Activated naive CD8-positive, alpha-beta T cell treated with anti-CD3 and anti-CD28 coated beads for 36 hours (primary cell): ENCODE results near the gene PAX3. TPM values are rescaled to one million over a fixed set of nuclear protein-coding genes. Genes with fewer than 3 reads are reported as not detected.

Source experiments
- DNase-seq: peaks from one replicate; pipeline ENCODE4 v3.0.0; 2021
- H3K27ac Mint-ChIP-seq: one replicate; pipeline ENCODE4 v1.8.0; 2022; ENCODE audit warnings: mild to moderate bottlenecking, moderate library complexity, mixed read lengths
- H3K27me3 Mint-ChIP-seq: one replicate; pipeline ENCODE4 v1.8.0; 2022; ENCODE audit warnings: mild to moderate bottlenecking, mixed read lengths
- H3K36me3 Mint-ChIP-seq: one replicate; pipeline ENCODE4 v1.8.0; 2021; ENCODE audit warnings: mild to moderate bottlenecking, mixed read lengths
- H3K4me1 Mint-ChIP-seq: one replicate; pipeline ENCODE4 v1.8.0; 2021; ENCODE audit warnings: mixed read lengths
- H3K4me3 Mint-ChIP-seq: one replicate; pipeline ENCODE4 v1.8.0; 2022; ENCODE audit warnings: mild to moderate bottlenecking, moderate library complexity, mixed read lengths
- H3K9me3 Mint-ChIP-seq: one replicate; pipeline ENCODE4 v1.8.0; 2022; ENCODE audit warnings: mixed read lengths
- total RNA-seq, 2 experiments: library from RNA; stranded (reverse); gene quantifications; one replicate each; pipeline ENCODE4 v1.2.3, GENCODE V29; 2021

The PAX3 gene
- total RNA-seq, 2 experiments from 2014 or later, result not detected

DNA sequence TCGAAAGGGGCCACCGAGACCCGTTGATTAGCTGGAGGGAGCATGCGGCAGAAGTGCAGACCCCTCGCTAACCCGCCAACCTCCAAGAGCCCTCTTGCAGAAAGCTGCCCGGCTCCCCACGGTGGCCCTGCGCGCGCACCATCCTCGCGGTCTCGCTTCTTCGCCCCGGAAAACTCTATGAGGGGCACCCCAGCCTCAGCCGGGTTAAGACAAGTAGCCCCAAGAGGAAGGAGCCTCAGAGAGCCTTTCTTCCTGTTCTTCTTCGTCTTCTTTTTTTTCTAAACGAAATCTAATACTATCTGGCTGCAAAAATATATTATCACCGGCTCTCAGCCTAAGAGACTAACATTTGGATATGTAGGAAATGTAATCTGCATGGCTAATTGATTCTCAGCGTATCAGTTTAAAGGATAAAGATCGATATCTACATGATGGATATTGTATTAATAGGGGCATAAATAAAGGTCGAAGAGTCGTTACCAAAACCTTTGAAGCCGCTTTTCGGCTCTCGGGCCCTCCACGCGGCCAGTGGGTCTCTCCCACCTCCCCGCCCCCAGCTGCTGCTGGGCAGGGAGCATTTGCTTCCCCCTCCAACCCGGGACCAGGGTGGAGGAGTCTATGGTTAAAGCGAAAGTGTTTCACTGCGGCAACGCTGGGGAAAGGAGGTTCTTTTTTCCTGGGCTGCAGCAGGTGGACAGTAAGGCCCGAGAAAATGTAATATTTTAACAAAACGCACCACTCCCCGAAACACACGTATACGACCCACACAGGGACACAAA, 6.1 kb upstream of the PAX3 start:
- H3K4me3 Mint-ChIP-seq, result peak overlapping the region; percentile 72
- H3K36me3 Mint-ChIP-seq, result peaks cover 9% of the 10 kb centered on the region
- H3K4me1 Mint-ChIP-seq, result peaks cover 23% of the 10 kb centered on the region
- peaks cover 100% of the 10 kb centered on the region for H3K27me3 Mint-ChIP-seq
- no peak for DNase-seq
- peaks cover 12% of the 10 kb centered on the region for H3K9me3 Mint-ChIP-seq
- H3K27ac Mint-ChIP-seq, result no peak overlapping the region

DNA sequence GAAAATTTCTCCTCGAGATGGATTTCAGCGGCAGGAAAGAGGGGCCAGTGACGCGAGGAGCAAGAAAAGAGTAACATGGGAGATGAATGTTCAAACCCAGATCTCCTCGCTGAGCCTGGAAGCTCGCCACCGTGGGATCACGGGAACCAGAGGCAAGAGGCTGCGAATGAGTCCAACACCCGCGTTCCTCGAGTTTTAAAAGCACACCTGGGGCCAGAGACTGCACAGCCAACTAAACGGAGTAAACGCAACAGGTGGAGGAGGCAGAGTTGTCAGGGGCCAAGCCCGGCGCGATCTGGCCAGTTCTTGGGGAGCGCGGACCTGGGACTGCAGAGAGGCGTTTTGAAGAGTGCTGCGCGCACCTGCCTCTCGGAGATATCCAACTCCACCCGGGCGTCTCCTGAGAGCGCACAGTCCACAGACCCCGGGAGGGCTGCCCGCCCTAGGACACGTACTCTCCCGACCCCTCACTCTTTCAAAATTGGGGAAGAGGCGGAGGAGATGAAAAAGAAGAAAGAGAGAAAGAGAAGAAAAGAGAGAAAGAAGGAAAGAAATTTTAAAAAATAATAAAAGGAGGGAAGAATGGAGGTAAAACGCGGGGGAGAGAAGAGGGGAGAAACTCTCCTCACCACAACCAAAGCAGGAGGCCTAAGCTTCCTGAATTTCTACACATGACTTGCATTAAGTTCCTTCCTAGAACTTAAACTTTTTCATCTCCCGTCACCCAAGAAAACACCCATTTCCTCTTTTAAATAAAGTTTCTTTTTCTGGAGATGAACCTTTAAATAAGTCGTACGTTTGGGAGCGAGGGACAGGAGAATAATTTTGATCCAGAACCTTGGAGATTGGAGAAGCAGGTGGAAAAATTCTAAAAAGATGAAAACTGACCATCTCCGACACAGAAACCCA, 5.3 kb upstream of the PAX3 start:
- DNase-seq, result no peak
- Mint-ChIP-seq H3K36me3 (peaks cover 11% of the 10 kb centered on the region), H3K27me3 (peaks cover 100% of the 10 kb centered on the region), H3K4me1 (peaks cover 23% of the 10 kb centered on the region), H3K9me3 (peaks cover 15% of the 10 kb centered on the region), H3K4me3 (no peak overlapping the region), H3K27ac (no peak overlapping the region)

DNA sequence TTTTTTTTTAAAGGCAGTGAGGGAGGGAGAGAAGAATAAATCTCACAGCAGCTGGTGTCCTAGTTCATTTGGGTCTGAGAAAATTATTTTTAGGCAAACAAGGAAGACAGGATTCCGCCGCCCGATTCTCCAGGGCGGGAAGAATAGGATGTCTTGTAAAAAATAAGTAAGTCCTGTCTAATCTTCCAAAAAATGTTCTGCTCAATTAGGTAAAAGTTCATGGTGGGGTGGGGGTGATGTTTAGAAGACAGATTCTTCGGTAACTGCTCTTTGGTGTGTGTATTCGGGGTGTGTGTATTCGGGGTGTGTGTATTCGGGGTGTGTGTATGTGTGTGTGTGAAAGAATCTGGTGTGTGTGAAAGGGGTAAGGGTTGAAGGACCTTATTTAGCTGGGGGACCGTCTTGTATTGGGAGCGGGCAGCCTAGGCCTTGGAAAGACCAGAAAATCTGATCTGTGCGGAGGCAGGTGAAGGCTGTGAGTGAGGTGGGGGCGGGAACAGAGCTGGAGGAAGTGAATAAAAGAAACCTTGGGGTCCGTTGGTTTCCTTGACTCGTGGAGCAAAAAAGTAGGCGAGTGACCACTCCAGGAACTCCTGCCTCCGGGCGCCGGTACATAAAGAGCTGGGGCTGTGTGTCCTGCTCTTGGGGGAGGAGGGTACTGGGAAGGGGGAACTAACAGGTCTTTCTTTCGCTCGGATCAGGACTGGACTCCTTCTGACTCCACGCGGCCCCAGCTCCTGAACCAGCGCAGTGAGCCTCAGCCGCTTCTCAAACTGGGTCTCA, 4.4 kb upstream of the PAX3 start:
- Mint-ChIP-seq H3K36me3 (peaks cover 11% of the 10 kb centered on the region), H3K4me1 (peaks cover 23% of the 10 kb centered on the region), H3K4me3 (no peak overlapping the region)

DNA sequence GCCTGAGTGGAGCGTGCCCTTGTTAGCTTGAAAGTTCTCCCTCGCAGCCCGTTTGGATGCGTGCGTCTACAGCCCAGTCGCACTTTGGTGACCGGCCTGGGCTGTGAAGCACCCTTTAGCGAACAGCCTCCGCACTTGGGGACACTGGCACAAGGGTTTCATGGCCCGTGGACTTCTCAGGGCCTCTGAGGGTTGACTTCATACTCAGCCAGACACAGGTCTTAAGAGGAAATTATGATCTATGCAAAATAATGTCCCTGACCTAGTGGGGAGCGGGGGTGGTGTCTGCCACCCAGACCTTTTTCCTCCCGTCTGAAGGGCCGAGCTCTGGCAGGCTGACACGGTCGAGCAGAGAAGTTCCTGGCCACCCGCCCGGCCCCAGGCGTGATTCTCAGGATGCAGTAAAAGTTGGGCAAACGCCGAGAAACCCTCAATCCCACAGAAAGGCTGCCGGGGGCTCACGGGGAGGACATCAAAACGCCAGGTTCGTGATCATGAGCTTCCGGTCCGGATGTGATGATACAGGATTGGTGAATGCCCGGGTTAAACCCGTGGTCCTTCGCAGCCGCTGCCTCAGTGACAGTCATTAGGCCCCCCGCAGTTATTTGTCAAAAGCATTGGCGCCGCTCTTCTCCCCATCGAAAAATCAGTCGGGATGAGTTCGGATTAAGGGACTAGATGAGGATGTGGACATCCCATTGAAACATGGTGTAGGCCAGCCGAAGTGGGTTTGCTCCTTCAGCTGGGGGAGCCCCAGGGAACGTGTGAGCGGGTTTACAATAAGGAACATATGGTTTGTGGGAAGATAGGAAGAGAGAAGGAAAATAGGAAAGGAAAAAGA, 3.6 kb upstream of the PAX3 start:
- Mint-ChIP-seq H3K36me3 (peaks cover 11% of the 10 kb centered on the region), H3K4me3 (no peak overlapping the region), H3K4me1 (peaks cover 25% of the 10 kb centered on the region), H3K27me3 (peaks cover 100% of the 10 kb centered on the region), H3K27ac (no peak overlapping the region), H3K9me3 (peaks cover 12% of the 10 kb centered on the region)
- no peak for DNase-seq

More for the DNA sequence above, 4.4 kb upstream of the PAX3 start:
- DNase-seq, result no peak
- H3K27ac Mint-ChIP-seq, result no peak overlapping the region
- H3K9me3 Mint-ChIP-seq, result peaks cover 14% of the 10 kb centered on the region
- H3K27me3 Mint-ChIP-seq, result peaks cover 100% of the 10 kb centered on the region

DNA sequence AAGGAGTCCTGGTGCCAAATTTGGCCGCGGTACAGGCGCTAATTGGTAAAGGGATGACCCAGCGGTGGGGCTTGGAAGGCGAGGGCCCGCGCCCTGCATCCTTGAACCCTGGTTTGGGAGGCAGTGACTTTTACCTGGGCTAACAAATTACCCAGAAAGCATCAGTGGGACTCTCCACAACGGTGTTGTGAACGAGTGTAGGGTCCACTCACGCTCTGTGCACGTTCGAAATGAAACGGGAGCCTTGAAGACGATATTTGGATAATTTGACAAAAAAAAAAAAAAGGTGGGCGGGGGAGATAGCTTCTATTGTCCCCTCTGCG, 3.0 kb upstream of the PAX3 start:
- Mint-ChIP-seq H3K27me3 (peaks cover 100% of the 10 kb centered on the region), H3K27ac (no peak overlapping the region), H3K36me3 (peaks cover 14% of the 10 kb centered on the region), H3K4me3 (no peak overlapping the region), H3K4me1 (peaks cover 29% of the 10 kb centered on the region), H3K9me3 (peaks cover 14% of the 10 kb centered on the region)
- no peak for DNase-seq

DNA sequence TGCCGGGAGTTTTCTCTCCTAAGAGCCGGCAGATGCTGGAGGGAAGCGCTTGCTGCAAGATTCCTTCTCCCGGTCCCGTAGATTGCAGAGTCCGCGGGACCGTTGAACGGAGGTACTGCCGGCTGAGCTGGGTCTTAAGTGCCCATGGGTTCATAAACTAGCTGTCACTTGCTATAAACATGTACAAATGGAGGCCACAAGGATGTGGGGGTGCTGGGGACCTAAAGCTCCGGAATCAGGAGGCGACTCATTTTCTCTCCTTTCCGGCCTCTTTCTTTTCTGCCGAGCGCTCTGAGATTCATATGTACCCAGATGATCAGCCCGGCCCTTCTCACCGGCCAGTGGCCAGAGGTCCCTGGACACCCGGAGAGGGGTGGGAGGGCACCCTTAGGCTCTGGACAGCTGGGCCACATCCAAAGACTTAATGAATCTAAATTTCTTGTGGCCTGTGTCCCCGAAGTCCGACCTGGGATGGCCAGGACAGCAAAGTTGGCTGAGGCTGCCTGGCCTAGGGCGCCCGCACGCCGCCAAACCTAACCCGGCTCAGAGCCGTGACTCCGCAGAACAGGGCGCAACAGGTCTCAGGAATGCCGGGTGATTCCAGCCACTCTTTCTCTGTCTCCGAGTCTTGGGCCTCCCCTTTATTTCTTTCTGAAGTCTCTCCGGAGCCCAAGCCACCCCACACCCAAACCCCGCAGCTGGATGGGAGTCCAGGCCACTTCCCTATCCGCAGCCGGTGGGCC, 2.4 kb upstream of the PAX3 start:
- H3K36me3 Mint-ChIP-seq, result peaks cover 14% of the 10 kb centered on the region
- H3K27ac Mint-ChIP-seq, result no peak overlapping the region
- peaks cover 14% of the 10 kb centered on the region for H3K9me3 Mint-ChIP-seq
- H3K27me3 Mint-ChIP-seq, result peaks cover 100% of the 10 kb centered on the region
- no peak overlapping the region for H3K4me3 Mint-ChIP-seq
- H3K4me1 Mint-ChIP-seq, result peaks cover 28% of the 10 kb centered on the region
- no peak for DNase-seq

DNA sequence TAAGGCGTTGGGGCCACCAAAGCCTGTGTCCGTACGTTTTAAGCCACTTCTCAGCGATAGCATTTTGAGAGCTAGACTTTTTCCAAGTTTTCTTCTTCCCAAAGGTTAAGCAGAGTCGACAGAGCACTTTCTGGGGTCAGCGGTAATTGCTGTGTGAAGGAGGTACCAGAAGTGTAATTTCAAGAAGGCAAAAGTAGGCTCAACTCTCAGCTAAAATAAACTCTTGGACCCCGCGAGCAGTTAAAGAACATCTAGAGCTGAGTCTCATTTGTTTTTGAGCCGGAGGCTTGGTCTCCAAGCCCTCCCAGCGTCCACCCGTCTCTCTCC, 1.9 kb upstream of the PAX3 start:
- peaks cover 100% of the 10 kb centered on the region for H3K27me3 Mint-ChIP-seq
- H3K4me3 Mint-ChIP-seq, result no peak overlapping the region
- no peak for DNase-seq
- H3K9me3 Mint-ChIP-seq, result peaks cover 14% of the 10 kb centered on the region
- no peak overlapping the region for H3K27ac Mint-ChIP-seq
- H3K4me1 Mint-ChIP-seq, result peaks cover 26% of the 10 kb centered on the region
- H3K36me3 Mint-ChIP-seq, result peaks cover 14% of the 10 kb centered on the region

DNA sequence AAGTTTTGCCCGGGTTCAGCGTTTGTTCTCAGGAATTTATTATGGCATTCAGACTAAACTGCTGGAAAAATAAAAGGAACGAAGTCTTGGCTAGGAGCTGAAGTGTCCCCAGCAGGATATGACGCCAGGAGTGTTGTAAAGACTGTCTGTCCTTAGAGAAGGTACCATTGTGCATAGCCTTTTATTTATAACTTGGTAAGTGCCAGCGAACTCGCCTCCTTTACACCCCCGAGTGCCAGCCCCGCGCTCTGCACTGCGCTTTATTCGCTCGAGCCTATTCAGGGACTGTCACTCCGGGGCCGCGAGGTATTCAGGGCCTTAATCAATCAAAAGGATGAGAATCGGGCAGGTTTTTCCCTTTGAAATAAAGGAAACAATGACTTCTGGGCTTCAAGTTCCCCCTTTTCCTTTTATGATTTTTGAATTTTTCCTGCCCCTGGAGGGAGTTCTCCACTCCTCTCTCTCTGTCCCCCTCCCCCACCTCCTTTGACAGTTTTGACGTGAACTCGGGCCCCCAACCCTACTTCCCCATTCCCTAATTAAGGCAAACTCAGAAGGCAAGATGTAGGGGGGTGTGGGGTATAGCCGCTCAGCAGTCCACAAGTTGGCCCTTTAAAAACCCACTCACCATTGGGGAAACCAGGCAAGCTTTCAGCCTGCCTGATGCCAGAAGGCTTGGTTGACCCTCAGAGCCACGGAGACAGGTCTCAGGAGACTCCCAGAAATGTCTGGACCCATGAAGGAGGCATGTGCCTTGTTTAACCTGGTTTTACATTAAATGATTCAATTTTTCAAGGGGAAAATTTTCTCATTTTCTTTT, 1.3 kb upstream of the PAX3 start:
- Mint-ChIP-seq H3K9me3 (peaks cover 14% of the 10 kb centered on the region), H3K27me3 (peaks cover 100% of the 10 kb centered on the region), H3K36me3 (peaks cover 12% of the 10 kb centered on the region), H3K4me3 (no peak overlapping the region), H3K4me1 (peaks cover 22% of the 10 kb centered on the region), H3K27ac (no peak overlapping the region)
- no peak for DNase-seq

DNA sequence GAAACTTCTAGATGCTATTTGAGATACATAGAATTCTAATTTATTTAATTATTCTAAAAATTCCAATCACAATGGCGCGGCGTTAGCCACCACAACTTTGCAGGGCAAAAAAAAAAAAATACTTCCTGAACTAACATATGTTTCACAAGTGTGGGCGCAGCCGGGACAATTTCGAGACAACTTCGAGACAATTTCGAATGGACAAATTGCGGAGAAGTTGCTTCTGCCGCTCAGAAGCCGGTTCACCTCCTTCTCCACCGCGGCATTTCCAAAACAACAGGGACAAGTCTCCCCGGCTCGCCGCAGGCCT, 842 bp downstream of the PAX3 start:
- H3K27me3 Mint-ChIP-seq, result peaks cover 100% of the 10 kb centered on the region
- H3K27ac Mint-ChIP-seq, result no peak overlapping the region
- H3K4me1 Mint-ChIP-seq, result peaks cover 20% of the 10 kb centered on the region
- peaks cover 14% of the 10 kb centered on the region for H3K9me3 Mint-ChIP-seq
- H3K4me3 Mint-ChIP-seq, result no peak overlapping the region
- H3K36me3 Mint-ChIP-seq, result peaks cover 10% of the 10 kb centered on the region
- no peak for DNase-seq

DNA sequence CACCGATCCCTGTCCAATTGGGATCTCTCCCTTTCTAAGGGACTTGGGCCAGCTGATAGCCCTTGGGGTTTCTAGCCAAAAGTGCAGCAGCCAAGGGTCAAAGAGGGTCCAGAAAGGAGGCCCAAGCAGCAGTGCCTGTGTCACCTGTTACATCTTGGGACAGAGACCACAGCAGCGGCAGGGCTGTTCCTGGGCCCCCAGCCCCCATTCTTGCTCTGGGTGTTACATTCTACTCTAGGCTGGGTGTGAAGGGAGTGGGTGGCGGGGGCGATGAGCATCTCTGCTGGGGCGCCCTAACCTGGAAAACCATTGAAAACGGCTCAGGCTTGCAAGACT, 1.2 kb downstream of the PAX3 start:
- DNase-seq, result no peak

DNA sequence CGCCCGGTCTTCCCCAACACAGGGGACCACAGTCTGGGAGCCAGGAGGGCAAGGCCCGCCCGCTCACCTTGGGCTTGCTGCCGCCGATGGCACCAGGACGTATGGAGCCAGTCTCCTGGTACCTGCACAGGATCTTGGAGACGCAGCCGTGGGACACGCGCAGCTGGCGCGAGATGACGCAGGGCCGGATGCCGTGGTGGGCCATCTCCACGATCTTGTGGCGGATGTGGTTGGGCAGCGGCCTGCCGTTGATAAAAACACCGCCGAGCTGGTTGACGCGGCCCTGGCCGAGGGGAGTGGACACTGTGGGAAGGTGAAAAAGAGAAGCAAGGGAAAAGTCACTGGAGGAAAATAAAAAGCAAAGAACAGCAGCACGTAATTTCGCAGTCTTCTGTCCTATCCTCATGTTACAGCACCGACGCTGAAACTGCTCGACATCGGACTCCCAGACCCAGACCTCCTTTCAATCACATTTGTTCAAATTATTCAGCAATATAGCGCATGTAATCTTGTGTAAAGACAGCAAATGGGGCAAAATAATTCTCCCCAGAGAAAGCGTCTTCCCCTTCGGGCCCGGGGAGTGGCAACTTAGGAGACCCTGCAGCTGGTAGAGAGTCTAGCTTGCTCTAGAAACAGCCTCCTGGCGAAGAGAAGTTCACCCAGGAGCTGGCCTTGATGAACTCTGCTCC, 1.7 kb downstream of the PAX3 start:
- H3K9me3 Mint-ChIP-seq, result peaks cover 7% of the 10 kb centered on the region
- H3K4me1 Mint-ChIP-seq, result peaks cover 20% of the 10 kb centered on the region
- peaks cover 7% of the 10 kb centered on the region for H3K36me3 Mint-ChIP-seq
- DNase-seq, result no peak
- H3K27me3 Mint-ChIP-seq, result peaks cover 100% of the 10 kb centered on the region
- peak overlapping the region; percentile 34 for H3K27ac Mint-ChIP-seq
- no peak overlapping the region for H3K4me3 Mint-ChIP-seq

More for the DNA sequence above, 1.2 kb downstream of the PAX3 start:
- H3K4me1 Mint-ChIP-seq, result peaks cover 20% of the 10 kb centered on the region
- H3K27ac Mint-ChIP-seq, result no peak overlapping the region
- H3K36me3 Mint-ChIP-seq, result peaks cover 7% of the 10 kb centered on the region
- no peak overlapping the region for H3K4me3 Mint-ChIP-seq
- peaks cover 11% of the 10 kb centered on the region for H3K9me3 Mint-ChIP-seq
- peaks cover 100% of the 10 kb centered on the region for H3K27me3 Mint-ChIP-seq

DNA sequence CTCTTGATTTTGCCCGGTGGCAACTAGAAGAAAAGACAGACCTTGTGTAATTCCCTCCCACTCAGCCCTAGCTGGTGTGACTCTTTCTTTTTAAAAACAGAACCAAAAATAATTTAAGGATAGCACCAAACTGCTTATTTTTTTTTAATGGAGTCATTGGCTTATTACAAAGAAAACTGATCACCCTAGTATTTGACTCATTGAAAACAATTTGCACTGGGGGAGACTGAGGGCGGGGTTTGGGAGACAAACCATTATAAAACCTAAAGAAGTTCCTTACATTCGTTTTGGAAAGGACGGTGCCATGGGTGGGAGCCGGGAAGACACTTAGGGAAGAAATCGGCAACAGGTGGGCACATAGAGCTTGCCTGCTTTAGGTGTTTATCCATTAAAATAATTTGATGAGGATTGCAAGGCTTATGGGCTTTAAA, 2.5 kb downstream of the PAX3 start:
- Mint-ChIP-seq H3K27me3 (peaks cover 100% of the 10 kb centered on the region), H3K27ac (no peak overlapping the region), H3K4me3 (no peak overlapping the region), H3K36me3 (peaks cover 7% of the 10 kb centered on the region), H3K9me3 (peaks cover 7% of the 10 kb centered on the region), H3K4me1 (peaks cover 20% of the 10 kb centered on the region)
- no peak for DNase-seq
